ENCODE results near the gene RNASEH1.

The RNASEH1 gene

GRCh38 chr2:3563521-3563976 is 5.4 kb upstream of the RNASEH1 start:
- no peak for DNase-seq (ENCODE audit: low read depth in 2 of 2, low spot score in 1 of 2)

DNA sequence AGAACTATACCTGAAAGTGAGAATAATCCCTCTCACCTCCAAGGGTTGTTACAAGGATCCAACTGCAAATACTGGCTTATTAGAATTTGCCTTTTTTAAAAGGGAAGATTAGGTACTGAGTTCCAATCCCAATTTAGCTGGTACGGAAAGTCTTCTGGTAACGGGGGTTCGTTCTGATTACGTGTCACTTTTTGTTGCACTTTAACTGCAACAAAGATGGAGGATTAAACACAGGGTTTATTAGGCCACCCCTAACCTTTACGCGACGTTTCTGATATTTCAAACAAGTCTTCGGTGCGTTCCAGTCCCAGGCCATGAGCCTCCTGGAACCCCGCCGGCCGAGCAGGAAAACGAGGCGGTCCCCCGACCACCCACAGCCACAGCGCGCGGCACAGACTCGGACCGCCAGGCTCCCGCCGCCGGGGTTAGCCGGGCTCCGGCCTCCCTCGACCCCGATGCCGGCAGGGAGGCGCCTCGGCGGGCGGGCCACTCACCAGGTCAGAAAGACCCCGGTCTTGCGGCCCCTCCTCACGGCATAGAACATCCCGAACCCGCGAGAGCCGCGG is 411 bp downstream of the RNASEH1 start:
- DNase-seq (ENCODE audit: low read depth in 2 of 2, low spot score in 1 of 2) = no peak

- no peak for DNase-seq (ENCODE audit: low read depth in 2 of 2, low spot score in 1 of 2)
Observed at GRCh38 chr2:3553946-3554345, 4.2 kb downstream of the RNASEH1 start.

DNA sequence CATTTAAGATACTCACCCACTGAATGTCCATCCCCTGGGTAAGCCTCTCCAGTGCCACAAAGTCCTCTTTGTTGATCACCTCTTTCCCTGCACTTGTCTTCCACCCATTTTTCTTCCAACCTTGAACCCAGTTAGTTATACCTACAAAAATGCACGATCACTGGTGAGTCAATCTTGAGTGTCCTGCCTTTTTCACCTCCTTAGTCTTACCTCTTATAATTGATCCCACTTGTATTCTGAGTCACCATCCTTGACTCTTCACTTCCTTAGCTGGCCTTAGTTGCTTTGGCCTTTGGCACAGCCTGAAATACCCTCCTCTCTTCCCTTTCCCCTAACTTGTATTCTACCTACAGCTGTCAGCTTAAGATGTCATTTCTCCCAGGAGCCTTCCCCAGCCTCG is 10.2 kb downstream of the RNASEH1 start:
- DNase-seq (ENCODE audit: low read depth in 2 of 2, low spot score in 1 of 2) = no peak

DNA sequence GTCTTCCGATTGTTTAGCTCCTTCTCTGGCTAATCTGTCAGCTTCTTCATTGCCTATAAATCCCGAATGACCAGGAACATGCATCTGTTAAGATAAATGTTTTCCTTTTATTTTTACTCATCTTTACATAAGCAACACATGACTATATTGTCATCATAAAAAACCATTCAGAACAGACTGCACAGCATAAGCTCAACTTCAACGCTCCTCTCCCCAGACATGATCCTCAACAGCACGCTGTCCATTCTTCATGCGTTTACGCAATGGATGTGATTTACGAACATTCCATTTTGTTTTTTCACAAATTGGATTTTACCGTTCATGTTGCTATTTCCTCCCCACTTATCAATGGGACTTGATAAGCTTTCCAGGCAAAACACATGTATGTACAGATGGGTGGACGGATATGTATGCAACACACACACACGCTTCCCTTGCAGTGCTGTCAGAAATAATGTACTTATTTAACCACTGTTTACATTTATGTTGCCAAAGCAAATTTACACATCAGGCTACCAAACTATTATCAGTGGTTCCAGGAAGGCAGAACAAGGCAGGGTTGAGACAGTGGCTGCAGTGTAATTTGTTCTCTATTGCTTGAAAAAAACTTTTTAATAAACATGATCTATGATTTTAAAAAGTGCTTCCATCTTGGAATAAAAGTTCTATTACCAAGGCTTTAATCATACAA is 12.2 kb downstream of the RNASEH1 start:
- no peak for DNase-seq (ENCODE audit: low read depth in 2 of 2, low spot score in 1 of 2)

- no peak for DNase-seq (ENCODE audit: low read depth in 2 of 2, low spot score in 1 of 2)
Observed at GRCh38 chr2:3543023-3543683, 15.0 kb downstream of the RNASEH1 start.

DNA sequence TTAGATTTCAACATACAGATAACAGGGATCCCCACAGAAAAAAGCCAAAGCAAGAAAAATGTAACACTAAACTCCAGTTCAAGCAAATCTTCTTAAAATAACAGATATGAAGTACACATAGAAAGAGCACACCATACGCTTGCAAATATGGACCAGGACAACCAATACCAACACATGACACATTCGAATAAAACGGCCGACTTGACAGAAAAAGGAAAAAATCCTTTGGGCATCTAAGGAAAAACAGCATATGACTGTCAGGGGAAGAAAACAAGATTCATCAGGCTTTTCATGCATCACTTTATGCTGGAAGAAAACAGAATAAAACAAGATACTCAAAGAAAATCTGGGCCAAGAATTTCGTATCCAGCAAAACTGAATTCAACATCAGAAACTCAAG is 16.0 kb downstream of the RNASEH1 start:
- no peak for DNase-seq (ENCODE audit: low read depth in 2 of 2, low spot score in 1 of 2)

DNA sequence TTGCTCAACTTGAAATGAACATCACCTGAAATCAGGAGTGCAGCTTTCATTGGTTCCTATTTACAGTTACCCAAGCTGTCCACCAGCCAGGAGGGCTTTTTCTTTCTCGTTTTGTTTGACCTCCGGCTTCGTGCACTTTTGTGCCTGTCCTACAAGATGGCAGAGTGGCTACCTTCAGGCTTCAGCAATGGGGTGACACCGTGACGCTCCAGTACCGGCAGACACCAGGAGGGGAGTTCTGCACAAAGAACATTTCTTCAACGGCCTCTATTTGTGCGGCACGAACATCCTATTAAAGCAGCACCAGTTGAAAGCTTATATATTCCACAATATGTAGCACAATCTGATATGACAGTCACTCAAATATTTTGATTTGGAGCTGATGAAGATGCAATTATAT is 18.3 kb downstream of the RNASEH1 start:
- DNase-seq (ENCODE audit: low read depth in 2 of 2, low spot score in 1 of 2) = no peak

DNA sequence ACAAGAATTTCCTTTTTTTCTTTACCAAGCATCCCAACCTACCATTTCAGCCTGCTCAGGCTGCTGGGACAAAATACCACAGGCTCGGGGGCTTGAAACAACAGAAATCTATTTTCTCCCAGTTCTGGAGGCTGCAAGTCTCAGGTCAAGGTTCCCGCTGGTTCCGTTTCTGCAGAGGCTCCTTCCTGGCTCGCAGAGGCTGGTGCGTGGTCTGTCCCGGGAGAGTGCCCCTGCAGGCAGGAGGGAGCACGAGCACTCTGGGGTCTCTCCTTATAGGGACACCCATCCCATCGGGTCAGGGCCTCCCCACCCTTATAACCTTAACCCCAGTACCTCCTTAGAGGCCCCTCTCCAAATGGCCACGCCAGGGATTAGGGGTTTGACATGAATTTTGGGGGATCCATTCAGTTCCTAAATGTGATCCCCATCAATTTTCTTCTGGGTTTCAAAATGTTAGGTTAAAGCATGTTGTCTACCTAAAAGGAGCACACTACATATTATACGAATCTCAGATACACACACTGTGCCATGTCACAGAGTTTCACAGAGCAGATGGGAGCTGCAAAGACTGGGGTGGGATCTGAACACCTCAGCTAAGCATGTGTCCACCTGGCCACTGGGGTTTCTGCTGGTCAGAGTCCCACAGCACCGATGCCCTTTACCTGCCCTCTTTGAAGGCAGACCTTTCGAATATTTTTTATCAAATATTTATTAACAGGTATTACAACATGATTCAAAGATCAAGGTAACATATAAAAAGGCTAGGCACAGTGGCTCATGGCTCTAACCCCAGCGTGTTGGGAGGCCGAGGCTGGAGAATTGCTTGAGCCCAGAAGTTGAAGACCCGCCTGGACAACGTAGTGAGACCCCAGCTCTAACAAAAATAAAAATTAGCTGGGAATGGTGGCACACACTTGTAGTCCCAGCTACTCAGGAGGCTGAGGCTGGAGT is 21.2 kb downstream of the RNASEH1 start:
- DNase-seq (ENCODE audit: low read depth in 2 of 2, low spot score in 1 of 2) = no peak

DNA sequence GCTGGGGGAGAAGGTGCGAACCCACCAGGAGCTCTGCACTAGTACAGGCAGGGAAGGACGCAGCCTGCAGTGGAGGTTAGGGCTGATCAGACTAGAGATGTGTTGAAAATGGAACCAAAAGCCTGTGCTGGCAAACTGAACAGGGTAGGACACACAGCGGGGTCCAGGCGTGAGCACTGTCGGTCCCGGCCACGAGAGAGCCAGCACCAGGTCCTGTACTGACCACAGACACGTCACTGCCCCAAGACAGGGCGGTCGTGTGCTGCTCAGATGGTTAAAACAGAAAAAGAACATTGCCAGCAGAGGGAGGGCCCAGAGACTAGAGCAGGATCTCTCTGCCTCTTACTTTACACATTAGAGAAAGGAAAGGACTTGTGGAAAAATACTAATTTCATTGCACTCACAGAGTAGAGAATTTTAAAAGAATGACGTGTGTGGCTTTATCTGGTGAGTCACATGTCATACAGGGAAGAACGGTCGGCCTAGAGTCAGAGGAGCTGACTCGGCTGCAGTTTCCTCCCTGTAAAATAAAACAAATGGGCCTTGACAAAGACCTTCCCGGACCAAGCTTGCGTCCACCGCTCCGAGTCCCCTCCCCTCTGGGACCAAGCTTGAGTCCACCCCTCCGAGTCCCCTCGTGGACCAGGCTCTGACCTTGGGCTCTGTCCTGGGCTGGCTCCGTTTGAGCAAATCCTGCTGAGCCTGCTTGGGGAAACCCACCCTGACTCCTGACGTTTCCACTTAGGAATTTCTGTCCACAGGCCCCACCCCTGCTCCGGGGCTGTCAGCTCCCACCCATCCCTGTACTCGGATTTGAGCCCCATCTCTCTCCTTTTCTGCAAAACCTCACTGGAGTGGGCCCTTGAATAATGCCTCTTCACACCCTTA is 22.1 kb downstream of the RNASEH1 start:
- DNase-seq (ENCODE audit: low read depth in 2 of 2, low spot score in 1 of 2) = no peak

GRCh38 chr2:3535467-3535793 is 22.7 kb downstream of the RNASEH1 start:
- no peak for DNase-seq (ENCODE audit: low read depth in 2 of 2, low spot score in 1 of 2)

GRCh38 chr2:3534251-3534814 is 23.8 kb downstream of the RNASEH1 start:
- no peak for DNase-seq (ENCODE audit: low read depth in 2 of 2, low spot score in 1 of 2)

DNA sequence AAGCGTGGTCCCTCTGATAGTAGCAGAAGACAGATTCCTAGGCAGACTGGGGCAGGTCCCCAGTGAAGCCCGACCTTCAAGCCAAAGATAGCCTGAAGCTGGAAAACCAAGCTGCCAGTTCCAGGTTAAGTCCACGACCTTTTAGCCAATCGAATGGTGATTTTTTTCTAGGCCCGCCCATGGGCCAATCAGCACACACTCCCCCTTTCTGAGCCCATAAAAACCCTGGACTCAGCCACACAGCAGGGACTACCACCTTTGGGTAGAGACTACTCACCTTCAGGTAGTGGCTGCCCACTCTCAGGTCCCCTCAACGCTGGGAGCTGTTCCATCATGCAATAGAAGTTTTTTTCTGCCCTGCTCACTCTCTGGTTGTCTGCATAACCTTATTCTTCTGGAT is 24.3 kb downstream of the RNASEH1 start:
- no peak for DNase-seq (ENCODE audit: low read depth in 2 of 2, low spot score in 1 of 2)

- no peak for DNase-seq (ENCODE audit: low read depth in 2 of 2, low spot score in 1 of 2)
Observed at GRCh38 chr2:3532941-3533340, 25.2 kb downstream of the RNASEH1 start.

- no peak for DNase-seq (ENCODE audit: low read depth in 2 of 2, low spot score in 1 of 2)
Observed at GRCh38 chr2:3529316-3530025, 28.7 kb downstream of the RNASEH1 start.

DNA sequence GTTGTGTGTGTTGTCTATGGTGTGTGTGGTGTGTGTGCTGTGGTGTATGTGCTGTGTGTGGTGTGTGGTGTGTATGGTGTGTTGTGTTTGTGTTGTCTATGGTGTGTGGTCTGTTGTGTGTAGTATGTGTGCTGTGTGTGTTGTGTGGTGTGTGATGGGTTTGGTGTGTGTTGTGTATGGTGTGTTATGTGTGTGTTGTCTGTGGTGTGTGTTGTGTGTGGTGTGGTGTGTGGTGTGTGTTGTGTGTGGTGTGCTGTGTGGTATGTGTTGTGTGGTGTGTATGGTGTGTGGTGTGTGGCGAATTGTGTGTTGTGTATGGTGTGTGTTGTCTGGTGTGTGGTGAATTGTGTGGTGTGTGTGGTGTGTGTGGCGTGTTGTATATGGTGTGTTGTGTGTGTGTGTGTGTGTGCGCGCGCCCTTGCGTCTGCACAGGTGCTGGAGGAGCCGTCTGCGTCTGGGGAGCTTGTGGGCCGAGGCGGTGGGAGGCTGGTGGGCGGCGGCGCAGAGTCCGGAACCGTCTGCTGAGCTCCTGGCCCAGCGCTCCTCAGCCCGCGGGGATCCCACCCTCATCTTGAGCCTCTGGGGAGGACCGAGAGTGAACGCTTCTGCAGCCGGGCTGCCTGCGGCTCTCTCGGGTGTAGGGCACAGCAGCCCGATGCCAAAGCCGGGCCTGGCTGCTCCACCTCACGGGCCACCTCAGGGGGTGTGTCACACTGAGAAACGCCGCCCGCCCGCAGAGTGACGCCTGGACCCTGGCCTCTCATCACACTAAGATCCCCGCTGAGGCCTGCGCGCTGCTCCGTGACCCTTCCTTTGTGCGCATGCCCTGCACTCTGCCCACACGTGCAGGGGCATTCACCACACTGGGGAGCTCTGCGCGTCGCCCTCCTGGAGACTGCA is 30.0 kb downstream of the RNASEH1 start:
- no peak for DNase-seq (ENCODE audit: low read depth in 2 of 2, low spot score in 1 of 2)

GRCh38 chr2:3526871-3527270 is 31.3 kb downstream of the RNASEH1 start:
- no peak for DNase-seq (ENCODE audit: low read depth in 2 of 2, low spot score in 1 of 2)

GRCh38 chr2:3523551-3524041 is 34.5 kb downstream of the RNASEH1 start:
- no peak for DNase-seq (ENCODE audit: low read depth in 2 of 2, low spot score in 1 of 2)
